GM12874 (cell line): Measurements from ENCODE around the gene SP100.

Experiments
- CTCF ChIP-seq: IDR thresholded peaks from 2 replicates; pipeline ENCODE4 v1.5.1; 2011; ENCODE audit warnings: low read depth, mild to moderate bottlenecking, control low read depth, low read length, moderate library complexity; ENCODE audit not compliant: insufficient read depth

Gene SP100

GRCh38 chr2:230578106-230578505 is 162.1 kb downstream of the SP100 start:
- TF ChIP-seq CTCF, result no peak

- TF ChIP-seq CTCF, result no peak
Observed at GRCh38 chr2:230582851-230583283, 166.9 kb downstream of the SP100 start.

GRCh38 chr2:230583581-230583980 is 167.6 kb downstream of the SP100 start:
- no peak for TF ChIP-seq CTCF

GRCh38 chr2:230586328-230586982 is 170.5 kb downstream of the SP100 start:
- no peak for TF ChIP-seq CTCF

- no peak for TF ChIP-seq CTCF
Observed at GRCh38 chr2:230589025-230589424, 173.0 kb downstream of the SP100 start.

- no peak for TF ChIP-seq CTCF
Observed at GRCh38 chr2:230589497-230590015, 173.6 kb downstream of the SP100 start.

GRCh38 chr2:230590333-230590732 is 174.3 kb downstream of the SP100 start:
- no peak for TF ChIP-seq CTCF
